ENCODE data around the gene TUBA4A.
"Not testable (repeated sequence)": the region's sequence is repeated elsewhere in the genome, so short reads cannot be mapped to it uniquely, and the experiment has no call there.

TUBA4A gene

GRCh38 chr2:219266886-219267285 is 13.2 kb upstream of the TUBA4A start:
- no peak for DNase-seq

DNA sequence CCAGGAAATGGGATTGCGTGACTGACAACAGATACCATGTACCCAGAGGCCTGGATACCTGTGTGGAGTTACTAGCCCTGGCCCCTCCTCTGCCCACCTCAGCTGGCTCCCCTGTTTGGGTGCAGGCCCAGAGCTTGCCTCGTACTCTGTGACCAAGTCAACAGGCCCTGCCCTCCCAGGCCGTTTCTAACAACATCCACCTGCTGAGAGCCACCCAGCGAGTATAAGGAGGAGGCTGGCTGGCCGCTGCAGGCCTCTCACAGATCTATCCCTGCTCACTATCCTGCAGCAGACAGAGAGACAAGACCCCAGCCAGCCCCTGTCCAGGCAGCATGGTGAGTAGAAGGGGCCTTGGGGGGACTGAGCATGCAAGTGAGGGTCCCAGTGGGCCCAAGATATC is 12.5 kb upstream of the TUBA4A start:
- no peak for DNase-seq

GRCh38 chr2:219261024-219261855 is 7.5 kb upstream of the TUBA4A start:
- no peak for DNase-seq

GRCh38 chr2:219258942-219259341 is 5.2 kb upstream of the TUBA4A start:
- DNase-seq, result not testable (repeated sequence)

DNA sequence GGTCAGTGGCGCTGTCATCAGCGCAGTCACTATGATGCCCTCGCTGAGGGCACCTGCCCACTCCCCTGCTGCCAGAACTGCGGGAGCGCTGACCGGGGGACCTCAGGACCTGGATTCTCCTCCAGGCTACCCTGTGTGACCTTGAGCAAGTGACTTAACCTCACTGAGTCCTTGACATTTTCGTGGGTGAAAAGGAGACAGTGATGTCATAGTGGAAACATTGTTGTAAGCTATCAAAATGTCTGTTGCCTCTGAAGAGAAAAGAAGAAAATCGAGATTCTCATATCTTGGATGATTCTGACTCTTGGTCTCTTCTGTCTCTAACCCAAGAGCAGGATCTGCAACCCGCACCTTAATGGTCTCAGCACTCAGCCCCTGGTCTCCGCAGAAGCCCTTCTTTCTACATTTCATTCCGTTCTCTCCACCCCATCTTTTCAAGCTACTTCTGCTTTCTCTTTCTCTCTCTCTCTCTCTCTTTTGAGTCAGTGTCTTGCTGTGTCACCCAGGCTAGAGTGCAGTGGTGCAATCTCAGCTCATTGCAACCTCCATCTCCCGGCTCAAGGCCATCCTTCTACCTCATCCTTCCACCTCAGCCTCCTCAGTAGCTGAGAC is 978 bp upstream of the TUBA4A start:
- peak; percentile 35 for DNase-seq

DNA sequence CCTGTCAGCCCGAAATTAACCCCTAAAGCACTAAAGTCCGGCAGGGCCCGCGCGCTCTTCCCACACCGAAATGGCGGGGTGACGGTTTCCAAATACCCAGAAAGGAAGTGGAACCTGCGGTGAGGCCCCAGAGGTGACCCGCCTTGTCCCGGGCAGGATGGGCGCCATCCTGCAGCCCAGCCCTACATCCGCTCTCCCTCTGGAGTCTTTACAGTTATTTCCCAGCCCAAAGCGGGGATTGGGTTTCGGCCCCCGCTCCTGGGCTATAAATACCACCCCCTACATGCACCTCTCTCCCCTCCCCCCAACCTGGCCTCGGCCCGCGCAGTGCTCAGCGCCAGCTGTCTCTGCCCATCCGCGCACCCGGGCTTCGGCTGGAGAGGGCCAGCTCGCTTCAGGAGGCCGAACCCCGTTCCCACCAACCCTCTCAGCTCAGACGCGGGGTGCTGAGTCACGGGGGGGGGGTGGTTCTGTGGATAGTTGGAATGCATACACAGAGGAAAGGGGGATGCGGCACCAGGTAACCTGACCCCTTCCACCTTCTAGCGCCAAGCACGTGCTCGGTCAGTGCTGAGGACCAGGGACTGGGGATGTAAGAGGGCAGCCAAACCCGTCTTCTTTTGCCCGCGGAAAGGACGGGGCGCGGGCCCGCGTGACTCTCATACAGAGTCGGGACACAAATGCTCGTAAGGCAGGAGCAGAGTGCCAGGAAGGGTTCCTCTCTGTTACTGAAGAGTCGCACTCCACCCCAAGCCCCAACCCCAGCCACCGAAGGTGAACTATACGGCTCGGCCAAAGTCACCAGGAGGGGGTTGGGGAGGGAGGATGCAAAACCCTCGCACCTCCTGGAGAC is 592 bp downstream of the TUBA4A start, which contains the start of gene TUBA4B:
TUBA4B (plus strand) TSS at position 344 of the 853 bp plus-strand sequence; CDS start at position 509, 165 bp downstream.
- peak; percentile 37 for DNase-seq

- no peak for DNase-seq
These were observed 1.2 kb downstream of the TUBA4A start for GRCh38 chr2:219252570-219252899.

GRCh38 chr2:219252084-219252483 is 1.6 kb downstream of the TUBA4A start:
- DNase-seq, result peak; percentile 28

- no peak for DNase-seq
These were observed 2.1 kb downstream of the TUBA4A start for GRCh38 chr2:219251656-219252055.

DNA sequence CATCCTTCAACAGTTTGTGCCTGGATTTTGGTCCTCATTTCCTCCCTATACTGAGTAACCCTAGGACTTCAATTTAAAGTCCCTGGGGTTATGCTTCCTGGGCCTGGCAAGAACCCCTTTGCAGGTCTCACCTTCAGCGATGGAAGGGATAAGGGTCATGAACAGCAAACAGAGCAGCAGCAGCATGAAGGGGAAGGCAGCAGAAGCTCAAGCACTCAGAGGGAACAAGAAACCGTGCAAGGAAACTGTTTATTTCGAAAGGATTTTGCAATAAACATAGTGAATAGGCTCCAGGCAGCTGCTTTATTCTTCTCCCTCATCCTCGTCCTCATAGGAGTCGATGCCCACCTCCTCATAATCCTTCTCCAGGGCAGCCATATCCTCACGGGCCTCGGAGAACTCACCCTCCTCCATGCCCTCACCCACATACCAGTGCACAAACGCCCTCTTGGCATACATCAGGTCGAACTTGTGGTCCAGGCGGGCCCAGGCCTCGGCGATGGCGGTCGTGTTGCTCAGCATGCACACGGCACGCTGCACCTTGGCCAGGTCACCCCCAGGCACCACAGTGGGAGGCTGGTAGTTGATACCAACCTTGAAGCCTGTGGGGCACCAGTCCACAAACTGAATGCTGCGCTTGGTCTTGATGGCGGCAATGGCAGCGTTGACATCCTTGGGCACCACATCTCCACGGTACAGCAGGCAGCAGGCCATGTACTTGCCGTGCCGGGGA is 3.5 kb downstream of the TUBA4A start:
- DNase-seq, result no peak

- no peak for DNase-seq
These were observed 4.3 kb downstream of the TUBA4A start for GRCh38 chr2:219249203-219249980.

GRCh38 chr2:219248845-219249202 is 4.9 kb downstream of the TUBA4A start:
- no peak for DNase-seq

- DNase-seq, result no peak
These were observed 5.8 kb downstream of the TUBA4A start for GRCh38 chr2:219247678-219248642.

DNA sequence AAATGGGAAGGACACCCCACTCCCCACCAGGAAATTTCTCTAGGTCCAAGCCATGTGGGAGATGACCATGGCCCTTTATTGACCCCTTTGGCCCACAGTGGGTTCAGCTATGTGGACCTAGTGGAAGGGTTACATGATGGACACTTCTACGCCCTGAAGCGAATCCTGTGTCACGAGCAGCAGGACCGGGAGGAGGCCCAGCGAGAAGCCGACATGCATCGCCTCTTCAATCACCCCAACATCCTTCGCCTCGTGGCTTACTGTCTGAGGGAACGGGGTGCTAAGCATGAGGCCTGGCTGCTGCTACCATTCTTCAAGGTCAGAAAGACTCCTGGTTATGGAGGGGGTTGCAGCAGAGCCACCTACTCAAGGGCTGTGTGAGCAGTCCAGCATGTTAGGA is 7.2 kb downstream of the TUBA4A start:
- no peak for DNase-seq

- DNase-seq, result no peak
These were observed 7.9 kb downstream of the TUBA4A start for GRCh38 chr2:219245899-219246230.

DNA sequence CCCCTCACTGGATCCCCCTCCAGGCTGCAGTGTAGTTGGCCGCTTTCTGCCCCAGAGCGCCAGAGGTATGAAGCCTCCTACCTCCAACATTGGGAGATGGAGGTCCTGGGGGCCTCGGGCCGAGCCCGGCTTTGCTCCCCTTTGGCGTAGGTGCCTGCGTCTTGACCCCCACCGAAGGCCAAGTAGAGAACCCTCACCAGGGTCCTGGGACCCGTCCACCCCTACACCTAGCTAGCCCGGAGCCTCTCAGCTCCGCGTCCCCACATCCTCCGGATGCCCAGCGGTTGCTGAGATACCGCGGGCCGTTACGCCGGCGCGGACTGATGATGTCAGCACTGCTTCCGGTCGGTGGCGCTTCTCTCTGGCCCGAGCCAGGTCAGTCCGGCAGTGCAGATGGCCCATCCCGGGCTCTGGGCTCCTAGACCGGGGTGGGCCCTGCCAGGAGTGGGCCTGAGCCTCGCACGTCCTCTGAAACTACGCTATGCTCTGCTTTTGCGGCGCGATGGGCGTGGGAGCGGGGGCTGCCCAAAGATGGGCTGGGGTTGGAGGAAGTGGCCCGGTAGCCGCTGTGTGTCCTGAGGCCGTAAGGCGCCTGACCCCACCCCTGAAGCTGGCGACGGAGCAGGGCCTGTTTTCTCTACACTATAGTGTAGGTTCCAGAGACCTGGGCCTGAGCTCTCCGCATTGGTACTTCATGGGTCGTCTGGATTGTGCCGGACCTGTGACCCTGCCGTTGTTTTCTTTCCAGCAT is 8.4 kb downstream of the TUBA4A start, which contains the start of the genes GLB1L and STK16:
GLB1L (minus strand) TSS at position 297 of the 751 bp plus-strand sequence. CDS start 1,871 bp downstream, outside the sequence.
STK16 (plus strand) TSS at position 332 of the 751 bp plus-strand sequence. CDS start 521 bp downstream, outside the sequence.
- DNase-seq, result peak; percentile 84

GRCh38 chr2:219244789-219245147 is 8.9 kb downstream of the TUBA4A start:
- DNase-seq, result no peak

DNA sequence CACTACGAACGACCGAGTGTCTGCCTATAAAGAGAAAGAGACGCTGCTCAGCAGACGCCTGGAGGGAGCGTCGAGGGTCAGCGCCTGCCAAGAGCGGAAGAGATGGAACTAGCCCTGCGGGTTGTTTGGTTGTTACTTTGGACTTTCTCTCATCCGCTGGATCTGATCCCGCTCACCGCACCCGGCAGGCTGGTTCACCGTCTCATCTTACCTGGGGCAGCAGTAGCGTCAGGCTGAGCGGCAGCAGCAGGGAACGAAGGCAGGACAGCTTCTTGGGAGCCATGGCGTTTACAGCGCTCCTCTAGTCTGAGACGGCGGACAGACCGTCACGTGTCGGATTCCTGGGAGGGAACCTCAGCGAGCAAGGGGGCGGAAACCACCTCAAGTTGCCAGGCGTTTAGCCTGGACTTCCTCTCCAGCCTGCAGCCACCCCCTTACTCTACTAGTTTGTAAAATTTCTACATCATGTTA is 10.4 kb downstream of the TUBA4A start:
- no peak for DNase-seq

DNA sequence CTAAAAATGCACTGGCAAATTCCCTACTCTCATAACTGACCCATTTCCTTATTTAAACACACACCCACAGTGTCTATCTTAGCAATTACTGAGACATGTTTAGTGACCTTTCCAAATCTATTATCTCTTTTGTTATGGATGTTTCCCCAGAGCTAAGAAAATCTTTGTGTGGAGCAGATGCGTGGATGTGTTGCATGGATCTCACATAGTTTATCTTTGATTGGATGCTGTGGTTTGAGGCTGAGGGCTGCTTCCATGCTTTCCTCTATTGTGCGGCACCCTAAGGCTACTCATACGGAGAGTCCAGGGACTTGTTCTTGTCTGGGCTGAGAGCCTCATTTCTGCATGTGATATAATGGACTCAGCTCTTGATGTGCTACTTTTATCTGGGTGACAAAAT is 19.4 kb downstream of the TUBA4A start:
- no peak for DNase-seq

DNA sequence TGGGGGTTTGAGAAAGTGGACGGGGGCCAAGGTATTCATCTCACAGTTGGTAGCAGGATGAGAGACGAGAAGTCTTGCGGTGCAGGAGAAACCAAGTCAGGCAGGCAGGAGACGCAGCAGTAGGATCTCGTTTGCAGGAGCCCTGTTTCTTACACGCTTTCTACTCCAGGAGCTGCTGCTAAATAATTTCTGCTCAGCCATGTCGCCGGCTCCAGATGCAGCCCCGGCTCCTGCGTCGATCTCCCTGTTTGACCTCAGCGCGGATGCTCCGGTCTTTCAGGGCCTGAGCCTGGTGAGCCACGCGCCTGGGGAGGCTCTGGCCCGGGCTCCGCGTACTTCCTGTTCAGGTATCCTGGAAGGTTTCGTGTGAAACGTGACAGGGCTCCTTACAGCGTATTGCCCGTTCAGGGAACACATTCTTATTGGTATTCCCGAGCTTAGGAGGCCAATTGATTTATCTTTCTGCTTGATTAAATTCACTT is 23.6 kb downstream of the TUBA4A start:
- DNase-seq, result peak; percentile 33
